ENCODE data around the gene APBB3.
A peak's percentile ranks its signal among the peaks of the same experiment; 100 is the strongest.

Gene APBB3

DNA sequence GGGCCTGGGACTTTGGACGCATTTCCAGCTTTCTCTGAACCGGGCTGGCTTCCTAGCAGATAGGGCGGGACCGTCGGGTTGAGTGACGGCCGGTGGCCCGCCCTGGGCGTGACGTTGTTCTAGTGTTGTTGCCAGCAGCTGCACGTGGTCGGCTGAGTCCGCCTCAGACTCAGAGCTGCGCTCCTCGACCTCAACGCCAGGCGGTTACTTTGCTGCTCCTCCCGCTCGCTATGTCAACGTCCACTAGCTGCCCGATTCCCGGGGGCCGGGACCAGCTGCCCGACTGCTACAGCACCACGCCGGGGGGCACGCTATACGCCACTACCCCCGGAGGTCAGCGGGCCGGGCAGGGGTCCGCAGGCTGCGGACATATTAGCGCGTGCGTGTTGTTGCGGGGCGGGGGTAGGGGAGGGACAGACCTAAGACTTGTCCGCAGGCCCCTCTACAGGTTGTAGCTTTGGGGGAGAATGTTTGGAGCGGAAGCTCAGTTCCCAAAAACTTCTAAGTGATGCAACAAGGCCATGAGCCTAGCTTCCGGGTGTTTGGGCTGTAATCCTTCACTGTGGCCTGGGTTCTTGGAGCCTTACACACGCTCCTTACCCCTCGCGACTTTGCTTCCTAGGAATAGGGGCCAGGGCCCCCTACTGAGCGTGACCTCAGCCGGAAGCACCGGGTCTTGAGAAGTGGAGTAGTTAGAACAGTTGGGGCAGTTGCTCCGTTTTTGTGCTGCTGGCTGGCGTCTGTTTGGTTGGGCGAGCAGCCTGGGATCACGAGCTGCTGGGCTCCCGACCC, 16.7 kb downstream of the APBB3 start, which contains the start of gene EIF4EBP3:
Gene EIF4EBP3 (plus strand): TSS at position 155 of the 792 bp plus-strand sequence. CDS start 76 bp downstream, at position 231.
- peak; percentile 95 for DNase-seq (ENCODE audit: low read depth)
- H3K4me3 ChIP-seq (ENCODE audit: low read depth, low read length), result peak within 1 kb of the TSS; percentile 52
- TF ChIP-seq MYC (IDR thresholded peaks at IDR 0.05; ENCODE audit: low read depth, low read length) (peak; percentile 97), MAX (IDR thresholded peaks at IDR 0.05; ENCODE audit: low read depth, low read length) (peak; percentile 99), CTCF (IDR thresholded peaks at IDR 0.05; ENCODE audit: low read depth, low read length) (peak; percentile 23), POLR2A (IDR thresholded peaks at IDR 0.05; ENCODE audit: extremely low read depth, insufficient read length) (peak; percentile 75)

DNA sequence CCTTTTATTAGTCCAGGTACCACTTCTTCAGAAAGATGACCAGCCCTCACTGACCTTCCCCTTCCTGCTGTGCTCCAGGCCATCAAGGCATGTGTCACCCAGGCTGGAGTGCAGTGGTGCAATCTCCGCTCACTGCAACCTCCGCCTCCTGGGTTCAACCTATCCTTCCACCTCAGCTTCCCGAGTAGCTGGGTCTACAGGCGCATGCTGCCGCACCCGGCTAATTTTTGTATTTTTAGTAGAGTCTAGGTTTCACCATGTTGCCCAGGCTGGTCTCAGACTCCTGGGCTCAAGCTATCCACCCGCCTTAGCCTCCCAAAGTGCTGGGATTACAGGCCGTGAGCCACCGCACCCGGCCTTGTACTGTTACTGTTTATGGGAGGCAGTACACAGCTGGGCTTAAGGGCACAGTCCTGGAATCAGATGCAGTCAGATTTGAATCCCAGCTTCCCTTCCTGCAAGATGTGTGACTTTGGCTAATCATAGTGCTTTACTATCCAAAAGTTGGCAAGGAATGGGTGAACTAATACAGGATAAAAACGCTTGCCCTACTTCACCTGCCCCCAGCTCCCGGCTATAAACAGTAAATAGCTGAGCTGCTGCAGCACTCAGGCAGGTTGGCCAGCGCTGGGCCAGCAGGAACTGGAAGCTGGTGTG, 17.4 kb downstream of the APBB3 start:
- TF ChIP-seq POLR2A (IDR thresholded peaks at IDR 0.05; ENCODE audit: extremely low read depth, insufficient read length), result no peak
- TF ChIP-seq MYC (IDR thresholded peaks at IDR 0.05; ENCODE audit: low read depth, low read length), result no peak
- TF ChIP-seq MAX (IDR thresholded peaks at IDR 0.05; ENCODE audit: low read depth, low read length), result no peak
- TF ChIP-seq CTCF (IDR thresholded peaks at IDR 0.05; ENCODE audit: low read depth, low read length), result no peak
- peak; percentile 28 for DNase-seq (ENCODE audit: low read depth)
- peak overlapping the region; percentile 13 for H3K4me3 ChIP-seq (ENCODE audit: low read depth, low read length)

GRCh38 chr5:140545606-140546005, 18.8 kb downstream of the APBB3 start:
- no peak overlapping the region for H3K4me3 ChIP-seq (ENCODE audit: low read depth, low read length)
- DNase-seq (ENCODE audit: low read depth), result no peak
- TF ChIP-seq POLR2A (IDR thresholded peaks at IDR 0.05; ENCODE audit: extremely low read depth, insufficient read length) (no peak), MAX (IDR thresholded peaks at IDR 0.05; ENCODE audit: low read depth, low read length) (no peak), MYC (IDR thresholded peaks at IDR 0.05; ENCODE audit: low read depth, low read length) (no peak), CTCF (IDR thresholded peaks at IDR 0.05; ENCODE audit: low read depth, low read length) (no peak)

DNA sequence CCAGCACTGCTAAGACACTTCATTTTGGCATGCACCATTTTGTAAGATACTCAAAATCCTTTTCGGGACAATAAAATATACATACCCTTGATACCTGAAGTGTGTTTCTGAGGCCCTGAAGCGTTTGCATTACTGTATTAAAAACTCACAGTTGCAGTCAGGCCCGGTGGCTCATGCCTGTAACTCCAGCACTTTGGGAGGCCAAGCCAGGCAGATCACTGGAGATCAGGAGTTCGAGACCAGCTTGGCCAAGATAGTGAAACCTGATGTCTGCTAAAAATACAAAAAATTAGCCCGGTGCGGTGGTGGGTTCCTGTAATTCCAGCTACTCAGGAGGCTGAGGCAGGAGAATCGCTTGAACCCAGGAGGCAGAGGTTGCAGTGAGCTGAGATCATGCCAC, 19.4 kb downstream of the APBB3 start:
- no peak for DNase-seq (ENCODE audit: low read depth)

DNA sequence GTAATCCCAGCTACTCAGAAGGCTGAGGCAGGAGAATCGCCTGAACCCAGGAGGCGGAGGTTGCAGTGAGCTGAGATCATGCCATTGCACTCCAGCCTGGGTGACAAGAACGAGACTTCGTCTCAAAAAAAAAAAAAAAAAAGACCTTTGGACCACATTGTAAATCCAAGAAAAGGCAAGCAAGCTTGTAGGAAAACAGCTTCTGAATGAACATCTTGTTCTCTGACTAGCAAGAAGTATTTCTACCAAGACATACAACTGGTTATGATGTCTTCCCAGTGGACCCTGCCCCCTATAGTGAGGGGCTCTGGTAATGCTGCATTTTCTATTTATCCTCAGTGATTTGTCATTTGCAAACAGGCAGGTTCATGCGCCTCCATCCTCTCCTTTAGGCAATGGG, 21.4 kb downstream of the APBB3 start:
- no peak for DNase-seq (ENCODE audit: low read depth)
- no peak for TF ChIP-seq POLR2A (IDR thresholded peaks at IDR 0.05; ENCODE audit: extremely low read depth, insufficient read length)
- H3K4me3 ChIP-seq (ENCODE audit: low read depth, low read length), result no peak overlapping the region

More for the DNA sequence above, 19.4 kb downstream of the APBB3 start:
- TF ChIP-seq MAX (IDR thresholded peaks at IDR 0.05; ENCODE audit: low read depth, low read length), result no peak
- no peak for TF ChIP-seq CTCF (IDR thresholded peaks at IDR 0.05; ENCODE audit: low read depth, low read length)
- no peak for TF ChIP-seq MYC (IDR thresholded peaks at IDR 0.05; ENCODE audit: low read depth, low read length)
- no peak for TF ChIP-seq POLR2A (IDR thresholded peaks at IDR 0.05; ENCODE audit: extremely low read depth, insufficient read length)
- no peak overlapping the region for H3K4me3 ChIP-seq (ENCODE audit: low read depth, low read length)

GRCh38 chr5:140540227-140540626, 24.2 kb downstream of the APBB3 start:
- DNase-seq (ENCODE audit: low read depth), result no peak
- H3K4me3 ChIP-seq (ENCODE audit: low read depth, low read length), result no peak overlapping the region
- TF ChIP-seq CTCF (IDR thresholded peaks at IDR 0.05; ENCODE audit: low read depth, low read length) (no peak), POLR2A (IDR thresholded peaks at IDR 0.05; ENCODE audit: extremely low read depth, insufficient read length) (no peak), MYC (IDR thresholded peaks at IDR 0.05; ENCODE audit: low read depth, low read length) (no peak), MAX (IDR thresholded peaks at IDR 0.05; ENCODE audit: low read depth, low read length) (no peak)
